GM18499 (cell line): ENCODE data around the gene NAXD.

Experiments used
- ATAC-seq: cut with Tn5 transposase; IDR thresholded peaks from one replicate; pipeline ENCODE4 v1.9.1; 2021; ENCODE audit warnings: moderate number of reproducible peaks; ENCODE audit not compliant: insufficient read depth, unreplicated experiment

NAXD gene

GRCh38 chr13:110685305-110686020, 70.1 kb downstream of the NAXD start:
- ATAC-seq: no peak

DNA sequence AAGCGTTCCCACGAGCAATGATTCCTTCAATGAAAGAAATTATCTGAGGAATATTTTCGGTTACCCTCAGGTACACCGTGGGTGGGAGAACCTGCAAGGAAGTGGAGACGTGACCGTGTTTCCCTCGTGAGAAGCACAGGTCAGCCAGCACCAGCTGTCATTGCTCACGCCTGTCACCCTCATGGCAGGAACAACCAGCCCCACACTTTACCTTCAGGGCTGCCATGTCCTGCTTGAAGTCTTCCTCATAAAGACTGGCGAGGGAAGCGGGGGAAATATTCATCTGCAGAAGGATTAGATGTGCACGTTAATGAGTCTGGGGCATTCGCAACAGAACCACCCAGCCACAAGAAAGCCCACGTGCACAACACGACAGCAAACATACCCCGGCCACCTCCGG, 72.4 kb downstream of the NAXD start:
- no peak for ATAC-seq

GRCh38 chr13:110689041-110689440, 73.7 kb downstream of the NAXD start:
- ATAC-seq: no peak
